NCI-H128 (cell line): ENCODE measurements around the gene ATN1.

Experiments
- DNase-seq: peaks from one replicate; lab custom pipeline; 2025; ENCODE audit not compliant: unreplicated experiment; lab: John Stamatoyannopoulos, UW

The ATN1 gene

DNA sequence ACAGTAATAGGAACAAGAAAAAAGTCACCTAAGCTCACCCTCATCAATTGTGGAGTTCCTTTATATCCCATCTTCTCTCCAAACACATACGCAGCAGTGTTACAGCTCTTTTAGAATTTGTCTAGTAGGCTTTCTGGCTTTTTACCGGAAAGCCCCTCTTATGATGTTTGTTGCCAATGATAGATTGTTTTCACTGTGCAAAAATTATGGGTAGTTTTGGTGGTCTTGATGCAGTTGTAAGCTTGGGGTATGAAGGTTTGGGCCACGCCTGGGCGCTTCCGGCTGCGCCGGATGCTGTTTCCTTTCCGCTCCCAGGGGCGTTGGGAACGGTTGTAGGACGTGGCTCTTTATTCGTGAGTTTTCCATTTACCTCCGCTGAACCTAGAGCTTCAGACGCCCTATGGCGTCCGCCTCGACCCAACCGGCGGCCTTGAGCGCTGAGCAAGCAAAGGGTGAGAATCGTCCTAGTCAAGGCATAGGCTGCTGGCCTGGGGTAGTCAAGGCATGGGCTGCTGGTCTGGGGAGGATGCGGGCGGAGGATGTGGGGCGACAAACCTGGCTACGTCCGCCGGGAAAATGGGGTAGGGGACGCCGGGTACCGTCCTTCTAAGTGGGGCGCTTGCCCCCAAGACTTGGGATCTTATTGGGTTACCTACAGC is 16.1 kb downstream of the ATN1 start, which contains the start of the genes C12orf57 and RNU7-1:
TSS of gene C12orf57 (plus strand) at position 301 of the 659 bp plus-strand sequence. CDS start at position 401, 100 bp downstream.
TSS of gene RNU7-1 (plus strand) at position 95 of the 659 bp plus-strand sequence.
- peak; percentile 93 for DNase-seq

DNA sequence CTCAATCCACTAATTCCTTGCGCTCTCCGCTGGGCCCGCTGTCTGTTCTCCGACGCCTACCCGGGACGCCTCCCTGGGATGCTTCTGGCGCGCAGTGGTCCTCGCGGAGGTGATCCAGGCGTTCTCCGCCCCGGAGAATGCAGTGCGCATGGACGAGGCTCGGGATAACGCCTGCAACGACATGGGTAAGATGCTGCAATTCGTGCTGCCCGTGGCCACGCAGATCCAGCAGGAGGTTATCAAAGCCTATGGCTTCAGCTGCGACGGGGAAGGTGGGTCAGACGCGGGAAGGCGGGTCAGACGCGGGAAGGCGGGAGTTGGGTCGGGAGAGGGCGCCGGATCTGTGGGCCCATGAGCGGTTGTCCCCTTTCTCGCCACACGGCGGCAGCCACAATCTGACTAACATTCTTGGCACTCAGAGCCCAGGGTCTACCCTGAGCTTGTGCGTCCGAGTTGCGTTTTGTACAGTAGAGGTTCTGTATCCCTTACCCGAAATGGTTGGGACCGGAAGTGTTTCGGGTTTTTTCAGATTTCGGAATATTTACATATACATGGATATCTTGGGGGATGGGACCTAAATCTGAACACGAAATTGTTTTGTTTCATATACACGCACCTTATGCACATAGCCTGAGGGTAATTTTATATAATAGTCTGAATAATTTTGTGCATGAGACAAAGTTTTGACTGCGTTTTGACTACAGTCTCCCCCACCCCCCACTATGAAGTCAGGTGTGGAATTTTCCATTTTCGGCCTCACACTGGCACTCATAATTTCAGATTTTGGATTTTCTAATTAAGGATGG is 16.8 kb downstream of the ATN1 start:
- DNase-seq = peak; percentile 95

DNA sequence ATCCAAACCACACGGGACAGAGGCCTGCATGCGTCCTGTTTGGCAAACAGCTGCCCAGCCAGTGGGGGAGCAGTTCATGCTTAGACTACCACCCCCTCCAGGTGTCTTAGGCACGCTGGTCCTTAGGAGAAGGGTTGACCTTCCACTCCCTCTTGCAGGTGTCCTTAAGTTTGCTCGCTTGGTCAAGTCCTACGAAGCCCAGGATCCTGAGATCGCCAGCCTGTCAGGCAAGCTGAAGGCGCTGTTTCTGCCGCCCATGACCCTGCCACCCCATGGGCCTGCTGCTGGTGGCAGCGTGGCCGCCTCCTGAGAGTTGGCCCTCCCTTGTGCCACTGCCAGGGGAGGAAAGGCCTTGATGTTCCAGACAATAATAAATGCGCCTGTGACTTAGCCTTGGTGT is 17.9 kb downstream of the ATN1 start:
- no peak for DNase-seq

DNA sequence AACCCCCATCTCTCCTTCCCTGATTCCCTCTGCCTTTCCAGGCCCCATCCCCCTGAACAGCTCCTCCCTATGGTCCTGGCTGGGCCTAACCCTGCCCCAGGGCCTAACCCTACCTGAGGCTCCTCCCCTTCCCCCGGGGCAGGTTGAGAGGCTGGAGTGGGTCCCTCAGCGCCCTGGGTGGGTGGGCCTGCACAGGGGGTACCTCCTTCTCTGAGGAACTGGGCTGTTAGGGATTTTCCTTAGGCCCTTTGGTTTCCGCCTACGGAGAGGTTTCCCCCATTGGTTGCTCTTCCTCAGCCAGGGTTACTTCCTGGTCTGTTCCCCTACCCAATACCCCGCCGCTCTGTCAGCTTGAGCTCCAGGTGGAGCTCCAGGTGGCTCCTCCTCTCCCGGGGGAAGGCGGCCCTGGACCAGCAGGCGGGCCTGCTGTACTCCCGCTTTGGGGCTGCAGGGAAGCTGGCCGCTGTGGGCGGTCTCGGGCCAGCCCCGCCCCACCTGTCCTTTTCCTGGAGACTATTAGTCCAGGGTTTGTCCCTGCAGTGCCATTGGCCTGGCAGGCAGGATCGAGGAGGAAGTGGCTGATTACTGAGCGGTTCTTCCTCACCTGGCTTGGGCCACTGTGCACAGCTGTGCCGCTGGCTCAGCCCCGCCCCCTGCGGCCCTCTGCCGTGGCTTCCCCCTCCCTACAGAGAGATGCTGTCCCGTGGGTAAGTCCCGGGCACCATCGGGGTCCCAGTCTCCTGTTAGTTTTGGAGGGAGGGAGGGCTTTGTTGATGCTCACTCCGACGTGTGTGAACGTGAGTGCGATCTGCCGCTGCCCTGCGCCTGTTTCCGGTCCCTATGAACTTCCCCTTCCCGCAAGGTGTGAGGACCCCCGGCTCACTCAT is 18.5 kb downstream of the ATN1 start:
- no peak for DNase-seq

DNA sequence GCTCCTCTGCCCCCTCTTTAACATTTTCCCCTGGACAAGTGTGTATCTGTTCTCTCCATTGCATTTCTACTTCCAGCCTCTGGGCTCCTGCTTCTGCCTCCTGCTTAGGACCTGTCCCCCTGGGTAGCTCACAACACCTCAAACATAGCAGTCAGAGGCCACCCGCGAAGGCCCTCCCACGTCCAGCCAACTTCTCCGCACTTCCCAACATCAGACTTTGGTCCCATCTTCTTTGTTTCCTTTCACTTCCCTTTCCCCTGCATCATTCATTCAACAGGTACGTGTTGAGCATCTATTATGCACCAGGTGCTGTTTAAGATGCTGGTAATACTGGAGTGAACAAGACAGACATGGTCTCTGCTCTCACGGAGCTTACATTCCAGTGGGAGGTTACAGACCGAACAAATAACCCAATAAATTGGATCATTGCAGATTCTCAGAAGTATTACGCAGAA is 19.2 kb downstream of the ATN1 start:
- DNase-seq = no peak

DNA sequence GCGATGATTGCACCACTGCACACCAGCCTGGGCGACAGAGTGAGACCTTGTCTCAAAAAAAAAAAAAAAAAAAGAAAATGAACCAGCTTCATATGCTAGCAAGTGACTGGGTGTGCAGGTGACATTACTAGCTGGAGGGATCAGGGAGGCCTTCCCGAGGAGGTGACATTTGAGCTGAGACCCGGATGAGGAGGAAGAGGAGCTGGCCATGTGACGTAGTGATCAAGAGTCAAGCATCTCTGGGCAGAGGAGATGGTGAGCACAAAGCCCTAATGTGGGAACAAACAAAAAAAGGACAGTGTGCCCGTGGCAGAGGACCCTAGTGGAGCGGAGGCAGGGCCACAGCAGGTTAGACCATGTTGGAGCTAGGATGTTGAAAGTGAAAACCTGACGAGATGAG is 19.9 kb downstream of the ATN1 start:
- DNase-seq = no peak

DNA sequence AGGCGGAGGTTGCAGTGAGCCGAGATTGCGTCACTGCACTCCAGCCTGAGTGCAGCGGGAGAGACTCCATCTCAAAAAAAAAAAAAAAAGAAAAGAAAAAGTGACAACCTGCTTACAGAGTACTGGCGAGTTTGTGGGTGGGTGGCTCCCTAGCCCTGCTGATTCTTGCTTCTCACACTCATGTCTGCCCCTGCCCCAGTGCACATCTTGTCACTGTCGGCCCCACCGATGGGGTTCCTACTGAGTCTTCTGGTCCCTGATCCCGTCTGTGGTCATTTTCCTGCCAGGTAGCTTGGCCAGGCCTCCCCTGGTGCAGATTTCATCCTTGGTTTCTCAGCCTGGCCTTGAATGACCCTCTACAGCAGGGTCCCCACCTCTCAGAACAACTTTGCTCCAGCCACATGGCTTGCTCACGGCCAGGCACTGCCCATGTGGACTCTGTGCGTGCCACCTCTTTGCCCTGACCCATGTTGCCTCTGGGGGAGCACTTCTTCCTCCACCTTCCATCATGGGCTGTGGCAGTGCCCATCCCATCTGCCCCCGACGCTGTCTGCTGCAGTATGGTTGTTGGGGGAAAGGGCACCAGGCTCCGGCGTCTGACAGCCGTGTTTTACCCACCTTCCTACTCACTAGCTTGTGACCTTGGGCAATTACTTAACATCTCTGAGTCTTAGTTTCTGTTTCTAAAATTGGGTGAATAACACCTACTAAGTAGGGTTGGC is 21.3 kb downstream of the ATN1 start:
- DNase-seq = no peak

DNA sequence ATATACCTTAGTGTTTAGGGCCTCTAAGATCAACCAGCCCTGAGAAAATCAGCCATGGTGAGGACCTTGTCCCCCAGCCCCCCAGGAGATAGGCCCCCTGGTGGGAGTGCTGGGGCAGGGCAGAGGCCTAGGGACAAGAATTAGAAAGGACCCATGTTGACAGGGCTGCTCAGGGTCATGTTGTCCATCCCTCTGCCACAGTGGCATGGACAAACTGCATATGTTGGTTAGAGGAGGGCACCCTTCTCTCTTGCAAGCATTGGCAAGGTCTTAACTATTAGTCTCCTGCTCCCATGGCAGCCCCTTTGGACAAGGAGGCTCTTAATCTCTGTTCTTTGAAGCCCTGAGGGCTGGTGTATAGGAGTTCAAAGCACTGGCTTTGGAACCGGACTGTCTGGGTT is 22.6 kb downstream of the ATN1 start:
- DNase-seq = no peak

DNA sequence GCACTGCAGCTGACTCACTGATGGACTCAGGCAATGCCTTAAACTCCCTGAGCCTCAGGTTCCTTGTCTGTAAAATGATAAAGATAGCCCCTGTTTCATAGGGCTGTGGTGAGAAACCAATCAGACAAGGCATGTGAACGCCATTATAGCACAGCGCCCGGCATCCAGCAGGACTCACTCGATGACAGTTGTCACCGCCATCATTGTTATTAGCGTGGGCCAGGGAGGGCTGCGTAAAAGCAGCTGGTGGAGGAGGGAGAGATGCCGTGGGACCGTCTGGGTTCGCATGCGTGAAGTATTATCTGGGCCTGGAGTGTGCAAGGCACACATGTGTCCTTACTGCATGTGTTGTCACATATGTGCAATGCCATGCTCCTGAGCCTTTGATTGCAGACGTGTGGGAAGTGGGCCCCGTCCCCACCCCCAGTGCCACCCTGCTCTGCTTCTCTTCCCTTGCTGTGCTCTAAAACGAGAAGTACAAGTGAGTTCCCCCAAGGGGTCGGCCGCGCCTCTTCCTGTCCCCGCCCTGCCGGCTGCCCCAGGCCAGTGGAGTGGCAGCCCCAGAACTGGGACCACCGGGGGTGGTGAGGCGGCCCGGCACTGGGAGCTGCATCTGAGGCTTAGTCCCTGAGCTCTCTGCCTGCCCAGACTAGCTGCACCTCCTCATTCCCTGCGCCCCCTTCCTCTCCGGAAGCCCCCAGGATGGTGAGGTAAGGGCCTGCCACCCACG is 23.2 kb downstream of the ATN1 start, which contains the start of gene PTPN6:
TSS of gene PTPN6 (plus strand) at position 546 of the 730 bp plus-strand sequence. CDS start at position 703, 157 bp downstream.
- DNase-seq = no peak

DNA sequence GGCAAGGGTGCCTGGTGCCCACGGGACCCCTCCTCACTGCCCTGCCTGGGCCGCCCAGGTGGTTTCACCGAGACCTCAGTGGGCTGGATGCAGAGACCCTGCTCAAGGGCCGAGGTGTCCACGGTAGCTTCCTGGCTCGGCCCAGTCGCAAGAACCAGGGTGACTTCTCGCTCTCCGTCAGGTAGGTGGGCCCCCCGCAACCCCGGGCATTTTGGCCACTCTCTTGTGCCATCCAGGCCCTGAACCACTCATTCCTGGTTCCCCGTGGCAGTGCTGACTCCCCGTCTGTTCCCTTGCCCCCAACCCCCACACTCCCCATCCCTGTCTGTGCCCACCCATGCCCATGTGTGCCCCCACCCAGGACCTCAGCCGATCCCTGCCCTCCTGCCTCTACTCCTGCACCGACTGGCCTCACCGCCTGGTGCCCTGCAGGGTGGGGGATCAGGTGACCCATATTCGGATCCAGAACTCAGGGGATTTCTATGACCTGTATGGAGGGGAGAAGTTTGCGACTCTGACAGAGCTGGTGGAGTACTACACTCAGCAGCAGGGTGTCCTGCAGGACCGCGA is 23.9 kb downstream of the ATN1 start:
- DNase-seq = no peak

DNA sequence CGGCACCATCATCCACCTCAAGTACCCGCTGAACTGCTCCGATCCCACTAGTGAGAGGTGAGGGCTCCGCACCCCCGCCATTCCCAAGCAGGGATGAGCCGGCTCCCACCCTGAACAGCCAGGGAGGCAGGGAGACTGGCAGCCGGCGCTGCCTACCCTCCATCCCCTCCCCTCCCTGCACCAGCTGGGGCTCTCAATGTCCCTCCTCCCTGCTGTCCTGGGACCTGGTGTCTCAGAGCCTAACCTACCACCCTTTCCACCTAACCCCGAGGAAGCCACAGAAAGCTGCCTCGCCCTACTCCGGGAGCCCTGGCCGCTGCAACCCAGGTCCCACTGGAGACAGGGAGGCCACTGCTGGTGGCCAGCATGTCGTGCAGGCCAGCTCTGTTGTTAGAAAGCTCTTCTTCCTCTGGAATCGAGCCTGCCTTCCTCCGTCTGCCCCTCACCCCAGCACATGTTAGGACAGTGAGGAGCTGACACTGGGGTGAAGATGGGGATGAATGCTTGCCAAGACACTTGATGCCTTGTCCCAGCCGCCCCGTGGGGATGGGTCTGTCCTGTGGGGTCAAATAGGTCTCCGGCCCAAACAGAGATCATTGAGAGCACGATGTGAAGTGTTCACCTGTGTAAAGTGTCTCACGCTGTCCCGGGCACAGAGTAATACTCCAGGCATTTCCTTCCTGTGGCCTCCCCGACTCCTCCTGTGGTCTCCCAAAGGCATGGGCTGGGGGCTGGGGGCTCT is 24.5 kb downstream of the ATN1 start:
- no peak for DNase-seq

DNA sequence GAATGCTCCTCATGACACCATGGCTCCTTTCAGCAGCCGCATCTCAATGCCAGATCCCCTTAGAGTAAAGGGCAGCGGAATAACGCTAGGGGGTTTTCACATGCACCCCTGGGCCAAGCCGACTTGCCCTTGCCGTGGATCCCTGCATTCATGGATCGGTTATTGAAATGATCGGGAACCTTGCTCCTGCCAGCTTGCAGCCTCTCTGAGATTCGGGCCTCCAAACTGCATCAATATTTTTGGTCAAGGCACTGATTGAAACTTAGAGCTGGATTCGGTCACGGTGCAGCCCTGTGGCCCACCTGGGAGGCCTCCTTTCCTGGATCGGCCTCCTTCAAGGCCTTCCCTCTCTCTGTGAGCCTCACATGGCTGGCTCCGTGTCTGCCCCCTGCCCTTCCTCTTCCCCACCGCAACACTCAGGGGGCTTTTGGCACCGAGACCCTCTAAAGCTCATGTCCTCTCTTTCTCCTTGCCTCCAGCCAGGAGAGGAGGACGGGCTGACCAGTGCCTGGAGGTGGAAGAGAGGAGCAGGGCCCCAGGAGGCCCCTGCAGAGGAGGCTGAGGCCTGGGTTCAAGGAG is 25.2 kb downstream of the ATN1 start:
- DNase-seq = no peak

DNA sequence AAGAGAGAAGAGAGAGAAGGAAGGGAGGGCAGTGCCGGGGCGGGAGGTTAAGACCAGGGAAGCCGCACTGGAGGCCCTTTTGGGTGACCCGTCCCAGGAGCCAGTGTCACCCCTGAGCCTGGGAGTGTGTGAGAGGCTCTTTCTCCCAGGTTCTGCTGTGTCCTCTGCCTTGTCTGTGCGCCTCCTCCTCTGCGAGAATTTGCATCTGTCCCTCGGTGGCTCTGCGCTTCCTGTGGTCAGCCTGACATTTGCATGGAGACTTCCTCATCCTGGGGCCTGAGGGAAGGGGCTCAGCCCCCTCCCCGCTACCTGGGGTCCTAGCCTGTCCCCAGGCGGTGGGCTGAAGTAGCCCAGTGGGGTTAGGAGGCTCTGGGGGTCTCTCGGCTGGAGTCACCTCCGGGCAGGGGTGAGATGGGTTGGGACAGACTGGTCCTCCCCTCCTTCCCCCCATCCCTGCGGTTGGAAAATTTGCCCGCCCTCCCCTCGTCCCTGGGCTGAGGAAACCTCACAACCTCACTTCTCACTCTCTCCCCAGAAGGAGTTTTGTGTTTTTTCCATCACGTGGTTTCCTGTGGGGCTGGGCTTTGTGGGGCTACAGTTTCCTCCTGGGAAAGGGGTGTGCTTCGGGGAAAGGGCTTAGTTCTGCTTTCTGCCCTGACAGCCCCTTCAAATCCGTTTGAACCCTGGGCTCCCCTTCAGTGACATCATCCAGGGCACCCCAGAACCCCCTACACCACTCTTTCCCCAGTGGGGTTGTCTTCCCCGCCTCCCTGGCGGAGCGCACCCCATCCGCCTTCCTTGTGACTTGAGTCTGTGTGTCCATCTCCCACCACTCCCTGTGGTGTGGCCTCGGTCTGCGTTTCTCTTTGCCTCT is 25.9 kb downstream of the ATN1 start:
- no peak for DNase-seq

DNA sequence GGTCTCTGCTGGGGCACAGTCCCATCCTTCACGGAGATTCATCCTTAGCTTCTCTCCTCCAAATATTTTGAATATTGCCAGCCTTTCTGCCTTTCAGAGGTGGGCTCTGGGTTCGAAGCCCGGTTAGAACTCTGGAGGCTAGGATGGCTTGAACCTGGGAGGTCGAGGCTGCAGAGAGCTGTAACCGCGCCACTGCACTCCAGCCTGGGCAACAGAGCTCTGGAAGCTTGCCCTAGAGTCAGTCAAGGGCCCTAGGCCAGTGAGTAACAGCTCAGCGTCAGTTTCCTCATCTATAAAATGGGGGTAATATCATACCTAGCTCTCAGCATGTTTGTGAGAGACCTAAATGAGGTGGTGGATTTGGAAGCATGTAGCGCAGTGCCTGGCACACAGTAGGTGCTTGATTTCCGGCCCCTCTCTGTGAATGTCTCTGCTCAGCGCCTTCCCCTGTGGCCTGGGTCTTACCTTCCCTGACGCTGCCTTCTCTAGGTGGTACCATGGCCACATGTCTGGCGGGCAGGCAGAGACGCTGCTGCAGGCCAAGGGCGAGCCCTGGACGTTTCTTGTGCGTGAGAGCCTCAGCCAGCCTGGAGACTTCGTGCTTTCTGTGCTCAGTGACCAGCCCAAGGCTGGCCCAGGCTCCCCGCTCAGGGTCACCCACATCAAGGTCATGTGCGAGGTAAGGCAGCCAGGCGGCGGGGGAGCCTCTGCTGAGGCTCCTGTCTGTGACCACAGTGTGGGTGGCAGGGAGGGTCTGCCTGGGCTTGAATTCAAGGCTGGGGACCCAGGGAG is 26.8 kb downstream of the ATN1 start:
- no peak for DNase-seq

DNA sequence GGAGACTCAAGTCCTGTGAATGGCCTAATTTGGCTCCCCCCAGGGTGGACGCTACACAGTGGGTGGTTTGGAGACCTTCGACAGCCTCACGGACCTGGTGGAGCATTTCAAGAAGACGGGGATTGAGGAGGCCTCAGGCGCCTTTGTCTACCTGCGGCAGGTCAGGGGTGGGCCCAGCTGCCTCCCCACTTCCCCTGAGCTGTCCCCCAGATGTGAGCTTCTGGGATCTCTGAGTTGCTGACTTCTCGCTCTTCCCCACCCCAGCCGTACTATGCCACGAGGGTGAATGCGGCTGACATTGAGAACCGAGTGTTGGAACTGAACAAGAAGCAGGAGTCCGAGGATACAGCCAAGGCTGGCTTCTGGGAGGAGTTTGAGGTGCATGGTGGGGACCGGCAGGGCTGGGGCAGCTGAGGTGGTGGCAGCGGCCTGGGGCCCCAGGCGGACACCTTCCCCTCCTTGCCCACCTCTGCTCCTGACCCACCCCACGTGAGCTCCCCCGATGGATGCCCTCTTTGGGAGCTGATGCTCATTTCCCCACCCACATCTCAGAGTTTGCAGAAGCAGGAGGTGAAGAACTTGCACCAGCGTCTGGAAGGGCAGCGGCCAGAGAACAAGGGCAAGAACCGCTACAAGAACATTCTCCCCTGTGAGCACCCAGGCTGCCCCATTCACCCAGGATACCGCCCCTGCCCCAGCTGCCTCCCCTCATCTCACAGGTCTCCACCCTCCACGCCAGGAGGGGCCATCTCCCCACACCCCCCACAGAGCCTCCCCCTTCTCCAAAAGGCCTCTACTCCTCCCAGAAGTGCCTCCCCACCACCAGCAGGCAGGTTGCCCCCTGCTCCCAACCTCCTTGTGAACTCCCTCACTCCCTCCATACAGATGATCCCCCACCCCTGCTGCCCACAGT is 27.6 kb downstream of the ATN1 start:
- no peak for DNase-seq
